Muscle of leg (tissue), 11 donors: Measurements from ENCODE around the gene NEU4. TPM values are rescaled to one million over a fixed set of nuclear protein-coding genes. Genes with fewer than 3 reads are reported as not detected.
A peak's percentile ranks its signal among the peaks of the same experiment; 100 is the strongest.

ENCODE experiments used
- DNase-seq: peaks from one replicate; pipeline ENCODE4 v3.0.0; 2013
- H3K27ac ChIP-seq: one replicate; pipeline ENCODE4 v1.5.1; 2013; ENCODE audit warnings: mild to moderate bottlenecking, low read length, control low read depth
- H3K27me3 ChIP-seq: one replicate; pipeline ENCODE4 v1.6.1; 2013; ENCODE audit warnings: low read length; ENCODE audit not compliant: control insufficient read depth, insufficient read depth
- H3K36me3 ChIP-seq: one replicate; pipeline ENCODE4 v1.6.1; 2013; ENCODE audit warnings: low read length; ENCODE audit not compliant: control insufficient read depth, insufficient read depth
- H3K4me1 ChIP-seq: one replicate; pipeline ENCODE4 v1.6.1; 2013; ENCODE audit warnings: low read length; ENCODE audit not compliant: control insufficient read depth, insufficient read depth
- H3K4me3 ChIP-seq: one replicate; pipeline ENCODE4 v1.5.1; 2013; ENCODE audit warnings: low read length, control low read depth
- H3K9me3 ChIP-seq: replicated peaks from 2 replicates; pipeline ENCODE4 v1.6.1; 2013; ENCODE audit warnings: low read depth, low read length; ENCODE audit not compliant: control insufficient read depth
- WGBS: methylation state at CpG from one replicate; pipeline ENCODE4 v1.1.5; 2013; ENCODE audit warnings: missing lambda C conversion rate; ENCODE audit not compliant: insufficient coverage; 5-methylcytosine and 5-hydroxymethylcytosine counted together
- polyA plus RNA-seq, 8 donors: library from polyadenylated mRNA; unstranded; fragments of 120-200 nt; gene quantifications; one replicate each; pipeline versions ENCODE4 v1.2.1 to v1.2.3, GENCODE V29; 2013; ENCODE audit warnings: inconsistent platforms in 1 of 8, low replicate concordance in 1 of 8; ENCODE audit not compliant: insufficient read length in 8 of 8, insufficient read depth in 1 of 8
- total RNA-seq: library from RNA; stranded (reverse); fragments of 120-200 nt; gene quantifications from one replicate; pipeline ENCODE4 v1.2.4, GENCODE V29; 2013

NEU4 gene
- total and polyA plus RNA-seq, 9 donors: 4.6 to 10.1 (median 6.7) TPM

- no peak overlapping the region for H3K4me3 ChIP-seq
- peaks cover 63% of the 10 kb centered on the region for H3K4me1 ChIP-seq
- H3K27me3 ChIP-seq: peaks cover 14% of the 10 kb centered on the region
- peak overlapping the region; percentile 47 for H3K27ac ChIP-seq
- no peak for DNase-seq
- H3K36me3 ChIP-seq: no peaks in the 10 kb centered on the region
- 40% methylated on average over 10 of the region's 17 CpGs for WGBS
- no peaks in the 10 kb centered on the region for H3K9me3 ChIP-seq
Observed at GRCh38 chr2:241808051-241808720, 807 bp upstream of the NEU4 start.

GRCh38 chr2:241809383-241810306, 652 bp downstream of the NEU4 start:
- Histone ChIP-seq H3K4me3 (no peak overlapping the region), H3K27me3 (peaks cover 3% of the 10 kb centered on the region), H3K36me3 (no peaks in the 10 kb centered on the region), H3K4me1 (peaks cover 57% of the 10 kb centered on the region), H3K27ac (no peak overlapping the region), H3K9me3 (no peaks in the 10 kb centered on the region)
- no peak for DNase-seq
- WGBS: 63% methylated on average over 26 of the region's 29 CpGs

DNA sequence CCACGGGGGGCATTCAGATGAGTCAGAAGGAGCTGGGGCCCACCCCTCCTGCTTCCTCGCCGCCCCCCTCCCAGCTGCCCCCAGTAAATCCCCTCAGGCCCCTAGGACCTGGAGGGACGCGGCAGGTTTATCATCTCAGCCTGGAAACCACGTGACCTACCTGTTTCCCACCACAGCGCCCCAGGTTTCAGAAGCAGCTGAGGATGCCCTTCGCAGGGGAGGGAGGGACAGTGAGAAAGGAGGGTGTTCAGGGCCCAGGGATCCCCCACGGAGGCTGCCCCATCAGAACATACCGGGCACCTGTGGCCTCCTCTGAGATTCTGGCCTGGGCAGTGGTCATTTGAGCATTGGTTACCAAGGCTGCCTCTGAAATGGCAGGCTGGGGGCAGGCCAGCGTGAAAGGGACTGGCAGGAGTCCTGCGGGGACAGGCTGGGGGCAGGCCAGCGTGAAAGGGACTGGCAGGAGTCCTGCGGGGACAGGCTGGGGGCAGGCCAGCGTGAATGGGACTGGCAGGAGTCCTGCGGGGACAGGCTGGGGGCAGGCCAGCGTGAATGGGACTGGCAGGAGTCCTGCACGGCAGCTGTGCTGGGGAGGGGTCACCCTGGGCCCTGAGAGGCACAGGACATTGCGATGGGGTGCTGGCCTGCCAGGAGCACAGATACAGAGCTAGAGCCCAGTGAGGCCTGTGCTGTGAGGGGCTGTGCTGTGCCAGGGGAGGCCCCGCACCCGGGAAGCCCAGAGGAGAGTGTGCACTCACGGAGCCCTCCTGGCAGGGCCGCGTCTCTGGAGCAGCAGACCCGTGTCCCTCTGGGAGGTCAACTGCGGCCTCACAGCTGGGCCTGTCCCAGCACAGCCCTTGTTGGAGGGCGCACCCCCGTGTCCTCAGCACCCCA, 1.6 kb downstream of the NEU4 start:
- no peak overlapping the region for H3K27ac ChIP-seq
- 61% methylated on average over 22 of the region's 28 CpGs for WGBS
- no peaks in the 10 kb centered on the region for H3K36me3 ChIP-seq
- no peaks in the 10 kb centered on the region for H3K27me3 ChIP-seq
- DNase-seq: no peak
- H3K4me1 ChIP-seq: peaks cover 54% of the 10 kb centered on the region
- no peaks in the 10 kb centered on the region for H3K9me3 ChIP-seq
- H3K4me3 ChIP-seq: no peak overlapping the region

GRCh38 chr2:241811201-241811951, 2.4 kb downstream of the NEU4 start:
- 82% methylated on average over 19 of the region's 27 CpGs for WGBS
- DNase-seq: no peak
- H3K4me3 ChIP-seq: no peak overlapping the region
- no peaks in the 10 kb centered on the region for H3K27me3 ChIP-seq
- no peak overlapping the region for H3K27ac ChIP-seq
- H3K9me3 ChIP-seq: no peaks in the 10 kb centered on the region
- H3K36me3 ChIP-seq: no peaks in the 10 kb centered on the region
- H3K4me1 ChIP-seq: peaks cover 54% of the 10 kb centered on the region

- Histone ChIP-seq H3K9me3 (no peaks in the 10 kb centered on the region), H3K27me3 (no peaks in the 10 kb centered on the region), H3K4me3 (no peak overlapping the region), H3K4me1 (peaks cover 58% of the 10 kb centered on the region), H3K27ac (peak overlapping the region; percentile 15), H3K36me3 (no peaks in the 10 kb centered on the region)
- 89% methylated on average over 15 of the region's 20 CpGs for WGBS
- no peak for DNase-seq
Observed at GRCh38 chr2:241811952-241812729, 3.1 kb downstream of the NEU4 start.

DNA sequence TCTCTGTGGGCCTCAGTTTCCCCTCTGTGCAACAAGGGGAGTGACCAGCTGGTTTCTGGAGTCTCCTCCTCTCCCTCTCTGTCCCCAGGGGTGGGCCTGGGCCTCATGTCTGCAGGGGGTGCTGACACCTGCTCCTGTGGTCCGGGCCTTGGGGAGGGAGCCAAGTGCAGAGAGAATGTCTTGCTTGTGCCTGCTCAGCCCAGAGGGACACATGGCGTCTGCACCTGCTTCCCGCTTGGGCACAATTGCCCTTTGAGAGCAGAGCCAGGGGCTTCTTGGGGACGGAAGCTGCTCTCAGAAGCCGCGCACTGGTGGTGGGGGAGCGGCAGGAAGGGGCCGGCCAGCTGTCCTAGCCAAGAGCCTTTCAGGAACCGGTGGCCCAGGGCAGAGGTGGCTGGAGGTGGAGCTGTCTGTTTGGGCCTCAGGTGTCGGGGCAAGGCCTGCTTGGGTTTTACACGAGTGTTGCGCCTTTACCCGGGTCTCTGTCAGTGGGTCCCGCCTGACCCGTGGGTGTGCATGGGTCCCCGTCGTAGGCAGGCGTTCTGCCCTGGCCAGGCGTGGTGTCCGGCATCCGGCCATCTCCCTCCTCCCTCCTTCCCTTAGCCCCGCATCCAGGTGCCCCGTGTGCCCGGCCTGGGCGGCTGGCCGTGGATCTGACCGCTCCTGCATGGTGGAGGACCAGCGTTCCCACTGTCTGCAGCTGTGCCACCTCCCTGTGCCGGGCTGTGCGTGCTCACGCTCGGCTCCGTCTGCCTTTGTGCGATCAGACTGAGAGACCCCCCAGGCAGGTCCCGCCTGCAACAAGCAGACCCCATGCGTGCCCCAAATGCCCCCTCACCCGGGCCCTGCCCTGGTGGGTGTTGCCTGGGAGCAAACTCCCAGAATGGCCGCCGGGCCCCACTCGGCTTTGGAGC, 4.0 kb downstream of the NEU4 start:
- Histone ChIP-seq H3K9me3 (no peaks in the 10 kb centered on the region), H3K36me3 (no peaks in the 10 kb centered on the region), H3K27ac (peak overlapping the region; percentile 20), H3K4me1 (peaks cover 62% of the 10 kb centered on the region), H3K27me3 (no peaks in the 10 kb centered on the region), H3K4me3 (no peak overlapping the region)
- DNase-seq: peak; percentile 80
- WGBS: 79% methylated on average over 38 of the region's 40 CpGs

- no peak for DNase-seq
- WGBS: 64% methylated on average over 16 of the region's 20 CpGs
- no peak overlapping the region for H3K4me3 ChIP-seq
- H3K9me3 ChIP-seq: no peaks in the 10 kb centered on the region
- peaks cover 53% of the 10 kb centered on the region for H3K4me1 ChIP-seq
- no peaks in the 10 kb centered on the region for H3K36me3 ChIP-seq
- H3K27me3 ChIP-seq: no peaks in the 10 kb centered on the region
- H3K27ac ChIP-seq: no peak overlapping the region
Observed at GRCh38 chr2:241813644-241814392, 4.8 kb downstream of the NEU4 start.

DNA sequence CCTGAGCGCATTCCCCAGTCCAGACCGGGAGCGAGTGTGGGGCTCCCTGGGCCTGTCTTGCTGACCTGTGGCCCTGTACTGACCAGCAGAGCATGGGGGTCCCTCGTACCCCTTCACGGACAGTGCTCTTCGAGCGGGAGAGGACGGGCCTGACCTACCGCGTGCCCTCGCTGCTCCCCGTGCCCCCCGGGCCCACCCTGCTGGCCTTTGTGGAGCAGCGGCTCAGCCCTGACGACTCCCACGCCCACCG, 5.3 kb downstream of the NEU4 start:
- Histone ChIP-seq H3K27ac (no peak overlapping the region), H3K4me1 (peaks cover 50% of the 10 kb centered on the region), H3K4me3 (no peak overlapping the region), H3K9me3 (no peaks in the 10 kb centered on the region), H3K36me3 (no peaks in the 10 kb centered on the region), H3K27me3 (no peaks in the 10 kb centered on the region)
- DNase-seq: no peak
- 87% methylated on average over 17 of the region's 17 CpGs for WGBS
